HG03469 (cell line): ENCODE data around the gene ENKD1.

ENCODE experiments used
- ATAC-seq: cut with Tn5 transposase; IDR thresholded peaks from one replicate; pipeline ENCODE4 v1.9.1; 2021; ENCODE audit warnings: mild to moderate bottlenecking, moderate library complexity, moderate number of reproducible peaks; ENCODE audit not compliant: unreplicated experiment

The ENKD1 gene

DNA sequence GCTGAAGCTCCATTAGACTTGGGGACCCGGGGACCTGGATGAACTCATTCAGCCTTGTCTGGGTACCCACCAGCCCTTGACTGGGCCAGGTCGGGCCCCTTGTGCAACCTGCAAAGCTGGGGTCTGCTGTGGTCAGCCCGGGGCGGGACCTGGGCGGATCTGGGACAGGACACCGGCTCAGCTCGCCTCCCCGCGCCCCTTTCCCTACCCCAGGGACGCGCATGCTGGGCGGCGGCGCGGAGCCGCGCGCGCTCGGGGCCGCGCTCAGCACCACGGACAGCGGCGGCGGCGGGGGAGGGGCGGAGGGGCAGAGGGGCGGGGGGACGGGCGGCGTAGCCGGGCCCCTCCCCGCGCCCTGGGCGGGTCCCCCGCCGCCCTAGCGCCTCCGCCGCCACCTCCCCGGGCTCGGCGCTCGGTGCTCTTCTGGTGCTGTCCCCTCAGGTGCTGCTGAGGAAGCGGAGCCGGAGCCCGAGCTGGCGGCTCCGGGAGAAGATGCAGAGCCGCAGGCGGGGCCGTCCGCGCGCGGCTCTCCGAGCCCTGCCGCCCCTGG, 13.9 kb downstream of the ENKD1 start:
- no peak for ATAC-seq

DNA sequence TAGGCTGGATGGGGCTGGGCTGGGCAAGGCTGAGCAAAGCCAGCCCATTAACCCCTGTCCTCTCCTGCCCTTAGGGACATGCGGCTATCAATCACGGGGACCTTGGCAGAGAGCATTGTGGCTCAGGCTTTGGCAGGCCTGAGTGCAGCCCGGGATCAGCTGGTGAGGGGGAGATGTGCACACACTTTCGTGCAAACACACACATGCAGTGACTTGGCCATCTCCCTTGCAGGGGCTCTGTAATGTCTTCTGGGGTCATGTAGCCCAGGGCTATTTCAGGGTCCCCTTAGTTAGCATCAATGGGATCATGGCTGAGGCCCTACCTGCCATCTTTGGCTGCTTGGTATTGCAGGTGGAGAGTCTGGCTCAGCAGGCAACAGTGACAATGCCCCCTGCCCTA, 14.7 kb downstream of the ENKD1 start:
- no peak for ATAC-seq

DNA sequence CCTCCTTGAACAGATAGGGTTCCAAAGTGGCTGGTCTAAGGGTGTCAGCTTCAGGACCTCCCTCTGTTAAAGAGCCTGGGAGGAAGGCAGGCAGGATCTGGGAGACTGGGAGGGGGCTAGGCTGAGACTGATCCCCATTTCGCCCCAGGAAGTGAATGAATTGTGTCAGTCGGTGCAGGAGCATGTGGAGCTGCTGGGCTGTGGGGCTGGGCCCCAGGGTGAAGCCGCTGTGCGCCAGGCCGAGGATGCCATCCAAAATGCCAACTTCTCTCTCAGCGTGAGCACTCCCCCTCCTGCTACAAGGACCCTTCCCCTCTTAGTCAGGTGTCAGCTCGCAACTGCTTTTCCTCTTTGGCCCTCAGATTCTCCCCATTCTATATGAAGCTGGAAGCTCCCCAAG, 15.5 kb downstream of the ENKD1 start:
- no peak for ATAC-seq

DNA sequence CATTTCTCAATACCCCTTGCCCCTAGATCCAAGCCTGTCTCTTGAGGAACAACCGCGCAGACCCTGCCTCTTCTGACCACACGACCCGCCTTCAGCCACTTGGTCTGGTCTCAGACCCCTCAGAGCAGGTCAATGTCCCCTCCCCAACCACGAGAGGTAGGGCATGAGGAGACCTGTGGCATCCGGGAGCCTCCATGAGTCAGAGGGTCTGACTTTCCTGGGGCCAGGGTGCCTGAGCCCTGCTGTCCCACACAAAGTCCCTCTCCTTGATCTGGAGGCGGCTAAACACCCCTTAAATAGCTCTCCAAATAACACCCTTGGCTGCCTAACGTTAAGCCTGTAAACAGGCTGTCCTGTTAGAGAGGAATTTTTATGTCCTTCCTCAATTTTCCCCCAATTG, 16.5 kb downstream of the ENKD1 start:
- ATAC-seq: no peak

DNA sequence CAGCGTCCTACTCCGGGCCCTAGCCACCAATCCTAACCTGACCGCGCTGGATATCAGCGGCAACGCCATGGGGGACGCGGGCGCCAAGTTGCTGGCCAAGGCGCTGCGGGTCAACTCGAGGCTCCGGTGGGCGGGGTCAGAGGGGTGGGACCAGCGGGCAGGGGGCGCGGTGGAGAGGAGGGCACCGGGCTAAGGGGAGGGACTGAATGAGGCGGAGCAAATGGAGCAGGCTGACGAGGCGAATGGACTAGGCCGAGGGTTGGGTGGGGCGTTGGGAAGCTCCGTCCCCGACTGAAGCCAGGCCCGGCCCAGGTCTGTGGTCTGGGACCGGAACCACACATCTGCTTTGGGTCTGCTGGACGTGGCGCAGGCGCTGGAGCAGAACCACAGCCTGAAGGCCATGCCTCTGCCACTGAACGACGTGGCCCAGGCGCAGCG, 17.0 kb downstream of the ENKD1 start:
- no peak for ATAC-seq

DNA sequence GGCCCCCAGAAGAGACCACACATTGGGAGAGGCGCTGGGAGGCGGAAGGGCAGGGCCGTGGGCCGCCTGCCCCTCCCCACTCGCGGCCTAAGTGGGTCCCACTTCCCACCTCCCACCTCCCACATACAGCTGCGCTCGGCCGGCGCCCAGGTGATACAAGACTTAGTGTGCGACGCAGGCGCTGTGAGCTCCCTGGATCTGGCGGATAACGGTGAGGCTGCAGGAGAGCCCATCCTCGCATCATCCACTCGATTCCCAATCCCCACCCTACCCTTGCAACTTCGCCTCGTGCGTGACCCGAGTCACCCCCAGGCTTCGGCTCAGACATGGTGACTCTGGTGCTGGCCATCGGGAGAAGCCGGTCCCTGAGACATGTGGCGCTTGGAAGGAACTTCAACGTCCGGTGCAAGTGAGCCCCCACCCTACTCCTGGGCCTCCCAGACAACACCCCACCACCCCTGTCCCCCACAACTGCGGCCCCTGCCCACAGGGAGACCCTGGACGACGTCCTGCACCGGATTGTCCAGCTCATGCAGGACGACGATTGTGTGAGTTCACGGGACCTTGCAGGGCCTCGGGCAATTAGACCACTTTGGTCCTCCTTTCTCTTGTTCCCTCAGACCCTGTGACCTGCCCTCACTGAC, 17.7 kb downstream of the ENKD1 start:
- ATAC-seq: no peak

DNA sequence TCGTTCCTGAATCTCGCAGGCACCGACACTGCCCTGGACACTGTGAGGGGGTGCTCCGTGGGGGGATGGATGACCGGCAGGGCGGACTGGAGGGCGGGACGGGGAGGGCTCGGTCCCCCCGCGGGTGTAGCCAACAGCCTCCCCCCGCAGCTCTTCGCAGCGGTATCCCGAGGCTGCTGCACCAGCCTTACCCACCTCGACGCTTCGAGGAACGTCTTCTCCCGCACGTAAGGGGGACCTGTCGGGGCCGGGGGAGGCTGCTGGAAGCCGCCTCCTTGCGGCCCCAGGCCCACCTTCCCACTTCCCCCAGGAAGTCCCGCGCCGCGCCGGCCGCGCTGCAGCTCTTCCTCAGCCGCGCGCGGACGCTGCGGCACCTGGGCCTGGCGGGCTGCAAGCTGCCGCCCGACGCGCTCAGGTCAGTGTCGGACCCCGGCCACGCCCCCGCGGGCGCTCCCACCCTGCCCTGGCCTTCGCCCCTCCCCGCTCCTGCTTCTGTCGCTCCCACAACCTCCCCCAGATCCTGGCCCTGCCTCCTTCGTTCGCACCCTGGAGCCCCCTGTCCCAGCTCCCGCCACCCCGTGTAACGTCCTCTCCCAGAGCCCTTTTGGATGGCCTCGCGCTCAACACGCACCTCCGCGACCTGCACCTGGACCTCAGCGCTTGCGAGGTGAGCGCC, 18.3 kb downstream of the ENKD1 start:
- ATAC-seq: no peak

DNA sequence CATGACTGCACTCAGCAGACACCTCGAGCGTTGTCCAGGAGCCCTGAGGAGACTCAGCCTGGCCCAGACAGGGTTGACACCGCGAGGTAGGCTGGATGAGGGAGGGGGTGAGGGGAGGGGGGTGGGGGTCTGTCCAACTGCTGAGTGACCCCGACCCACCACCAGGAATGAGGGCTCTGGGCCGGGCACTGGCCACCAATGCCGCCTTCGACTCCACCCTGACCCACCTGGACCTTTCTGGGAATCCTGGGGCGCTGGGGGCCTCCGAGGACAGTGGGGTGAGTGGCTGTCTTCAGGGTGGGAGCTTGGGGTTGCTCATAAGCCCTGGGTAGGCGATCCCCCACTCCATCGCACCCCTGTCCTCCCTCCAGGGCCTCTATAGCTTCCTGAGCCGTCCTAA, 18.9 kb downstream of the ENKD1 start:
- ATAC-seq: no peak

DNA sequence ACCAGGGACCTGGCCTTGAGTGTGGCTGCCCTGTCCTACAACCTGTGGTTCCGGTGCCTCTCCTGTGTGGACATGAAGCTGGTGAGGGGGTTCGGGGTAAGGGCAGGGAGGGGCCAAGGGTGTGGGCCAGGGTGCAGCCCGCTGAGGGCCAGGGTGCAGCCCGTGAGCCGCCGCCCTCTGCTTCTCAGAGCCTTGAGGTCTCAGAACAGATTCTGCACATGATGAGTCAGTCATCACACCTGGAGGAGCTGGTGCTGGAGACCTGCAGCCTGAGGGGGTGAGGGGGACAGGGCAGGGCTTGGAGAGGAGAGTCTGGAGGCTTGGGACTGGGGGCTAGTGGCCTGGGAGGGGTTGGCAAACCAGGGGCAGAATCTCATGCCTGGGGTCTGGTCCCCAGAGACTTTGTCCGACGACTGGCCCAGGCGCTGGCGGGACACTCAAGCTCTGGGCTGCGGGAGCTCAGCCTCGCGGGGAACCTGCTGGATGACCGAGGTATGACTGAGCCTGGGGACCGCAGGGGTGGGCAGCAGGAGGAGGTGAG, 19.4 kb downstream of the ENKD1 start:
- ATAC-seq: no peak

DNA sequence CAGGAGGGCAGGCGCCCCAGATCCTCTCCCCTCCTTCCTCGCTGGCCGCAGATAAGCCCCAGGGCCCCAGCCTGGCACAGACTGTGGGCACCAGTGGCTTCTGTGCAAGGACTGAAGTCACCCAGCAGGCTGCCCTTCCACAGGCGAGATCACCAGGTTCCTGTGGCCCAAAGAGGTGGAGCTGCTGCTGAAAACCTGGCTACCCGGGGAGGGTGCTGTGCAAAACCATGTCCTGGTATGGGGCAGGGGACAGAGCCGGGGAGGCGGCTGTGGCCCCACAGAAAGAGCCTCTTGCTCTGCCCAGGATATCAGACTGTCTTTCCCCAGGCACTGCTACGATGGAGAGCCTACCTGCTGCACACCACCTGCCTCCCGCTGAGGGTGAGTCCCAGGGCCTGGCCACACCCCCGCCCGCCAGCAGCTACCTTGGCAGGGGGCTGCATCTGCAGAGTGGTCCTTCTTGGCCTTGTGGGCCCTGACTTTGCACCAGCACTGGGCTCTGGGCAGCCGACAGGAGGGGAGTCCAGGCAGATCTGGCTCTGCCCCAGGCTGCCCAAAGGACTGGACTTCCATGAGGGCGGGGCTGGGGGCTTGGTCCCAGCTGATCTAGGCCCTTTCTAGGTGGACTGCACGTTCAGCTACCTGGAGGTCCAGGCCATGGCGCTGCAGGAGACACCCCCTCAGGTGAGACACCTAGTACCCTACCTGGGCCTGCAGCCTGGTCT, 21.0 kb downstream of the ENKD1 start:
- ATAC-seq: no peak

DNA sequence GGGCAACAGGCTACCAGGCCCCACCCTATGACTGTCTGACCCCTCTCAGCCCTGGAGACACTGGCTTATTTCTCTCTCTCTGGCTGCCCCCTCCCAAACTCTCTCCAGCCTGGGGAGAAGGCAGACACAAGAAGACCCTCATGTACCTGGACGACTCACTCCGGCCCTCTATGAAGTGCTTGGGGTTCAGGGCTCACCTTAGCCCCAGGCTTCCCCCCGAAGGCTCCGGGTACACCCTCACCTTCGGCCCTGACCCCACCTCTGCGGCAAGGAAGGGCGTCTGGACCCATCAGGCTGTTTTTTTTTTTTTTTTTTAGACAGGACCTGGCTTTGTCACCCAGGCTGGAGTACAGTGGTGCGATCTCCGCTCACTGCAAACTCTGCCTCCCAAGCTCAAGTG, 22.5 kb downstream of the ENKD1 start:
- ATAC-seq: no peak

DNA sequence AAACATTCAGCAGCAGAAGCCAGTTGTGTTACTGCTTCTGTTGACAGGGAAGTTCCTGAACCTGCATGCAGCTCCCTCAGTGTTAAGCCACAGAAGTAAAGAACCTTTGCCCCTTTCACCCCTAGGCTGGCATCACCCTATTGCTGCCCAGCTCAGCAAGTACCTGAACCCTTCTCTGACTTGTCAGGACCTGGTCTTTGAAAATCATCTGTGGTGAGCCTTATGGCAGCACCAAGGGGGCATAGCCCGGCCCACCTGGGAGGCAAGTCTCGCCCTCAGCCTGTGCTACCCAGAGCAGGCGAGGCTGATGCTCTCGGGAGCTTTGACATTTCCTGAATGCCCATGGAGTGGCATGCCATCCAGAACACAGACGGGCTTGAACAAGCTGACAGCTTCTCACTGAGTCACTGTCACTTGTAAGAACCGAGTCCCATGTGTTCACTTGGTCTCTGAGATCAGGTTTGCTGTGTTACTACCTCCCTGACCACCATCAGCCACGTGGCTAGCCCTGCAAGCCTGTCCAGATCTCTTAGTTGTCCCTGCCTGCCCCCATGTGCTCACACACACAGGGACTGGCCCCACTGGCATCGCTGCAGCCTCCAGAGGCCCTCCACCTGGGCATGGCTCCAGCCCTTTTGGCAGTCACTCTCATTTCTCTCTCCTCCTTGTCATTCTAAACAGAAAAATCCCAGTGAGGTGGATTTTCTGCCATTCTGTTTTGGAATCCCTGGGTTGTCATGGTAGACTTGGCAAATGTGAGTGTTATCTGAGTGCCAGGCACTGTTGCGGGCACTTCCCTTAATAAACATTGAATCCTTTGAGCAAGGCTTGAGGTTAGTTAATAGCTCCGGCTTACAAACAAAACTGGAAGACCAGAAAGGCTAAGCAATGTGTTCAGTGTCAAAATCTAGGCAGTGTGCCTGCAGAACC, 24.5 kb downstream of the ENKD1 start:
- ATAC-seq: no peak

DNA sequence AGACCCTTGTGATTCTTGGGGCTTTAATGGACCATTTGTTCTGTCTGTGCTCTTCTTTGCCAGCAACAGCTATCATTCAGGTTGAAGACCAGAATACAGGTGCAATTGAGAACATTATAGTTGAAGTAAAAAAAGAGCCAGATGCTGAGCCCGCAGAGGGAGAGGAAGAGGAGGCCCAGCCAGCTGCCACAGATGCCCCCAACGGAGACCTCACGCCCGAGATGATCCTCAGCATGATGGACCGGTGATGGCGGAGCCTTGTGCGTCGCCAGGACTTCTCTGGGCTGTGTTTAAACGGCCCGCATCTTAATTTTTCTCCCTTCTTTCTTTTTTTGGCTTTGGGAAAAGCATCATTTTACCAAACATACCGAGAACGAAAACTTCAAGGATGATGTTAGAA, 28.9 kb downstream of the ENKD1 start:
- ATAC-seq: no peak

DNA sequence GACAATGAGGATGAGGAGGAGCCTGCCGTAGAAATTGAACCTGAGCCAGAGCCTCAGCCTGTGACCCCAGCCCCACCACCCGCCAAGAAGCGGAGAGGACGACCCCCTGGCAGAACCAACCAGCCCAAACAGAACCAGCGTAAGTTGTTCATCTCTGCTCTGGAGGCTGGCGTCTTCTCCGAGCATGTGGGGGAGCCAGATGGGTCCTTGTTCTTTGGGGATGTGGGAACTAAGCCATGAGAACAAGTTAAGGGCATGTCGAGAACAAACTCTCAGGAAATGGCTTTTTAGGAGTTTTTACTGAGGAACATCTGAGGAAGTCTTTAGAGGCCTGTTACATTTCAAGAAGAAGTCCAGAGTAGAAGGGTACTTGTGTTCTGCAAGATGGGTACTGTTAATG, 29.8 kb downstream of the ENKD1 start:
- ATAC-seq: no peak

DNA sequence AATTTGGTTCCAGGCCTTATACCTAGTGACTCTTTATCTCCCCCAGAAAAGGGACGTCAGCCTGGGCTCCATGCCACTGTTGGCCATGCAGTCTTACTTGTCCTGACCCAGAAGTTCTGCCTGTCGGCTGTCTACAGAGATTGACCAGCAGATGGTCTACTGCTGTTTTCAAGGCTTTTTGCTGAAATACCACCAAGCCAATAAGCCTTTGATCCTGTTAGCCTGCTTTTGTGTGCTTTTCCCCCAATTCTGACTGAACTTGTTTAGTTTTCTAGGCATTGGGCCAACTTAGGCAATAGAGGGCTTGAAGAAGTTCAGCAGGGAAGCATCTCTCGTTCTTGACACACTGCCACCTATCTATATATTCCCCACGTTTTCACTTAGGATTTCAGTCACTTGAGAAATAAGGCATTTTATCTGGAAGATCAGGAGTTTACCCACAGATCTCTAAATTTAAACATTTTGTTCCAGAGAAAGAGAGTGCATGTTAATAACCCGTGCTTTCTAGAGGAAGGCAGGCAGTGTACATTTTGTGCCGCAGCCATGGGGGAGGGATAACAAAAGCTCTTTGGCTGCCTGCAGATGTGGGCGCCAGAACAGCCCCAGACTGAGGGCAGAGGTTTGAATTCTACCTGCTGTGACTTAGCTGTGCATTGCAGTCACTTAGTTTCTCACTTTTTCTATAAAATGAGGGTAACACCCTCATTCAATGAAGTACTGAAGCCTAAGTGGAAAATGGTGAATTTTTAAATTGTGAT, 34.0 kb downstream of the ENKD1 start:
- ATAC-seq: no peak

DNA sequence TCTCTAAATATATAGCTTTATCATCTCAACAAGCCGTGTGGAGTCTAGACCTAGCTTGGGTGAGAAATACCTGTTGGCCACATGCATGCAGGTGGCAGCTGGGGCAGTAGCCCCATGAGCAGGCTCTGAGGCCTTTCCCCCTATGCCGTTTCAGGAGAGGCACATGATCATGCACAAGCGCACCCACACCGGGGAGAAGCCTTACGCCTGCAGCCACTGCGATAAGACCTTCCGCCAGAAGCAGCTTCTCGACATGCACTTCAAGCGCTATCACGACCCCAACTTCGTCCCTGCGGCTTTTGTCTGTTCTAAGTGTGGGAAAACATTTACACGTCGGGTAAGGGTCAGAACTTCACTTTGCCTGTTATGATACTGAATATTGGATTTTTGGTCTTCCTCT, 38.3 kb downstream of the ENKD1 start:
- no peak for ATAC-seq

DNA sequence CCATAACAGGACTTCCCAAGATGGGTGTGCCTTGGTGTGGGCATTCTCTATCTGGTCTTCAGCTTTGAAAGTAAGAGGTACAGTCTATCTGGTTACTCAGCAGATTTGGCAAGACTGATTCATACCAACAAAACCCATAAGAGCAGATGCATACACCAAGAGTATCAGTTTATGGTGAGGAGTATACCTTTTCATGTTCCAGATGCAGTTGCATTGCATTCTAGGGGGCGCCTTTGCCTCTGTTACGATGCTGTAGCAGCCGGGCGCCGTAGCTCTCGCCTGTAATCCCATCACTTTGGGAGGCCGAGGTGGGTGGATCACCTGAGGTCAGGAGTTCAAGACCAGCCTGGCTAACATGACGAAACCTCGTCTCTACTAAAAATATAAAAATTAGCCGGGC, 52.7 kb downstream of the ENKD1 start:
- no peak for ATAC-seq
